IMR-90 (cell line): Measurements from ENCODE around the gene SPINDOC. TPM values are rescaled to one million over a fixed set of nuclear protein-coding genes. Genes with fewer than 3 reads are reported as not detected.

Experiments
- ATAC-seq: fragments of 200-7000 bp; cut with Tn5 transposase; 2 replicates; pipeline ENCODE4 v1.9.1; 2020; ENCODE audit warnings: low read depth, mild to moderate bottlenecking, moderate library complexity
- BruUV-seq: library from RNA; stranded (reverse); fragments of 400-500 nt; replicated peaks from 2 replicates; lab custom pipeline; 2021; lab: Mats Ljungman, UMichigan
- CTCF ChIA-PET: fragments of 300-600 bp; formaldehyde crosslinking; extraction: SDS; loops from one replicate; lab custom pipeline; 2021; ENCODE audit warnings: antibody characterized with exemption; lab: Yijun Ruan, JAX
- POLR2A ChIA-PET: fragments of 300-600 bp; sonication (Branson Sonifier 250); formaldehyde crosslinking; loops from one replicate; lab custom pipeline; 2022; ENCODE audit warnings: antibody characterized with exemption; ENCODE audit not compliant: unreplicated experiment; lab: Charles Lee
- DNase-seq: peaks from one replicate; pipeline ENCODE4 v3.0.0; 2013
- H2AFZ ChIP-seq: replicated peaks from 2 replicates; pipeline ENCODE3; 2013; ENCODE audit warnings: low read length, mild to moderate bottlenecking; ENCODE audit not compliant: poor library complexity
- H2AK5ac ChIP-seq: 2 replicates; pipeline ENCODE4 v1.6.1; 2013; ENCODE audit warnings: low read depth, low read length, inconsistent platforms
- H2AK9ac ChIP-seq: replicated peaks from 2 replicates; pipeline ENCODE3; 2013; ENCODE audit warnings: mild to moderate bottlenecking, low read depth, low read length, moderate library complexity; ENCODE audit not compliant: poor library complexity
- H2BK120ac ChIP-seq: 2 replicates; pipeline ENCODE4 v1.6.1; 2013; ENCODE audit warnings: low read depth, low read length, inconsistent platforms
- H2BK15ac ChIP-seq: 3 replicates; pipeline ENCODE4 v1.6.1; 2013; ENCODE audit warnings: low read depth, low read length, inconsistent platforms
- H2BK20ac ChIP-seq: 2 replicates; pipeline ENCODE4 v1.6.1; 2013; ENCODE audit warnings: low read depth, mild to moderate bottlenecking, inconsistent platforms, low read length, moderate library complexity
- H2BK5ac ChIP-seq: 2 replicates; pipeline ENCODE4 v1.6.1; 2013; ENCODE audit warnings: mild to moderate bottlenecking, low read depth, low read length, inconsistent platforms; ENCODE audit not compliant: poor library complexity, severe bottlenecking
- H3K14ac ChIP-seq: replicated peaks from 2 replicates; pipeline ENCODE4 v1.6.1; 2013; ENCODE audit warnings: low read depth, low read length, inconsistent platforms
- H3K18ac ChIP-seq: 2 replicates; pipeline ENCODE4 v1.6.1; 2013; ENCODE audit warnings: low read depth, low read length, control low read depth
- H3K23ac ChIP-seq: 2 replicates; pipeline ENCODE4 v1.6.1; 2013; ENCODE audit warnings: low read depth, low read length, inconsistent platforms
- H3K27ac ChIP-seq: 2 replicates; pipeline ENCODE4 v1.5.1; 2013; ENCODE audit warnings: mild to moderate bottlenecking, control low read depth, low read length; ENCODE audit not compliant: insufficient read depth
- H3K27me3 ChIP-seq: 2 replicates; pipeline ENCODE4 v1.6.1; 2013; ENCODE audit warnings: low read length; ENCODE audit not compliant: control insufficient read depth, insufficient read depth
- H3K36me3 ChIP-seq: 2 replicates; pipeline ENCODE4 v1.6.1; 2013; ENCODE audit warnings: low read length, mixed read lengths; ENCODE audit not compliant: control insufficient read depth, insufficient read depth
- H3K4ac ChIP-seq: 2 replicates; pipeline ENCODE4 v1.6.1; 2013; ENCODE audit warnings: low read depth, low read length, inconsistent platforms
- H3K4me1 ChIP-seq: 2 replicates; pipeline ENCODE4 v1.6.1; 2013; ENCODE audit warnings: low read length, mixed read lengths; ENCODE audit not compliant: control insufficient read depth, insufficient read depth
- H3K4me2 ChIP-seq: 2 replicates; pipeline ENCODE4 v1.6.1; 2013; ENCODE audit warnings: low read depth, mild to moderate bottlenecking, control low read depth, low read length, moderate library complexity
- H3K4me3 ChIP-seq: 2 replicates; pipeline ENCODE4 v1.5.1; 2013; ENCODE audit warnings: low read depth, mild to moderate bottlenecking, control low read depth, low read length, moderate library complexity; ENCODE audit not compliant: insufficient read depth
- H3K56ac ChIP-seq: 2 replicates; pipeline ENCODE4 v1.6.1; 2013; ENCODE audit warnings: low read length, inconsistent platforms; ENCODE audit not compliant: insufficient read depth; ENCODE audit errors: extremely low read depth
- H3K79me1 ChIP-seq, 2 experiments: 2 replicates each; pipeline ENCODE4 v1.6.1; 2013; ENCODE audit warnings: low read length in 2 of 2, inconsistent platforms in 1 of 2, low read depth in 1 of 2
- H3K9ac ChIP-seq: 2 replicates; pipeline ENCODE4 v1.6.1; 2013; ENCODE audit warnings: low read depth, low read length, control low read depth
- H3K9me1 ChIP-seq: 2 replicates; pipeline ENCODE4 v1.6.1; 2013; ENCODE audit warnings: low read length, inconsistent platforms; ENCODE audit not compliant: insufficient read depth
- H3K9me3 ChIP-seq: 2 replicates; pipeline ENCODE4 v1.6.1; 2013; ENCODE audit warnings: low read length; ENCODE audit not compliant: control insufficient read depth, insufficient read depth
- H4K20me1 ChIP-seq: 2 replicates; pipeline ENCODE4 v1.6.1; 2013; ENCODE audit warnings: low read length, inconsistent platforms; ENCODE audit not compliant: insufficient read depth
- H4K5ac ChIP-seq: 2 replicates; pipeline ENCODE4 v1.6.1; 2013; ENCODE audit warnings: mild to moderate bottlenecking, low read depth, low read length, control low read depth
- H4K8ac ChIP-seq, 2 experiments: 2 replicates each; pipeline ENCODE4 v1.6.1; 2013; ENCODE audit warnings: low read depth in 2 of 2, low read length in 2 of 2, control low read depth in 1 of 2, inconsistent platforms in 1 of 2
- H4K91ac ChIP-seq: 2 replicates; pipeline ENCODE4 v1.6.1; 2013; ENCODE audit warnings: low read depth, low read length, inconsistent platforms; ENCODE audit not compliant: insufficient read depth
- RAD21 ChIP-seq: IDR thresholded peaks from 2 replicates; pipeline ENCODE4 v1.6.1; 2012; ENCODE audit warnings: low read length, improper control_type of control experiment
- RCOR1 ChIP-seq: IDR thresholded peaks from 2 replicates; pipeline ENCODE4 v1.6.1; 2012; ENCODE audit warnings: mild to moderate bottlenecking, low read length, improper control_type of control experiment; ENCODE audit not compliant: insufficient replicate concordance
- WGBS, 2 experiments: methylation state at CpG; one replicate each; pipeline versions ENCODE4 v1.1.5 to v1.1.7; 2013; ENCODE audit warnings: missing lambda C conversion rate in 2 of 2; ENCODE audit not compliant: insufficient read length in 1 of 2; ENCODE audit errors: extremely low coverage in 2 of 2; 5-methylcytosine and 5-hydroxymethylcytosine counted together
- dilution Hi-C: fragments of 300-500 bp; cut with HindIII; formaldehyde crosslinking; loops from one replicate; pipeline ENCODE4 v1.14.3; 2018; ENCODE audit warnings: low sequenced_read_pairs; ENCODE audit not compliant: unreplicated experiment
- in situ Hi-C: fragments of 300-500 bp; cut with MboI; formaldehyde crosslinking; loops from 3 replicates; pipeline ENCODE4 v1.14.3; 2019; ENCODE audit warnings: low sequenced_read_pairs, inconsistent platforms, mixed read lengths
- intact Hi-C: fragments of 100-400 bp; cut with micrococcal nuclease; formaldehyde crosslinking; loops from 2 replicates; pipeline ENCODE4 v1.10.0; 2022
- polyA plus RNA-seq, 3 experiments: library from polyadenylated mRNA; depleted of rRNA; stranded (reverse); fragments of >200 nt; gene quantifications; 2 replicates each; pipeline ENCODE4 v1.2.3, GENCODE V29; 2012; ENCODE audit warnings: low replicate concordance in 1 of 3
- total RNA-seq: library from RNA; depleted of rRNA; stranded (reverse); fragments of >200 nt; gene quantifications from 2 replicates; pipeline ENCODE4 v1.2.3, GENCODE V29; 2012

SPINDOC gene
- total and polyA plus RNA-seq, 2 of the 4 experiments (the other 2 are of a cell fraction), result 10.0 to 29.9 TPM

GRCh38 chr11:63791495-63792167, 21.6 kb upstream of the SPINDOC start:
- Histone ChIP-seq H3K4me2 (no peak overlapping the region), H3K9ac (no peak overlapping the region), H4K5ac (peak overlapping the region; percentile 40; the same call in 1 of the 2 replicates), H3K4ac (no peak overlapping the region), H3K9me3 (peaks cover 9% of the 10 kb centered on the region), H3K18ac (peak overlapping the region; percentile 70; the same call in 1 of the 2 replicates), H3K36me3 (no peaks in the 10 kb centered on the region), H2BK15ac (no peak overlapping the region), H3K14ac (no peak overlapping the region), H3K27me3 (no peaks in the 10 kb centered on the region), H3K4me3 (no peak overlapping the region), H3K79me1 (no peaks in the 10 kb centered on the region), H2AK9ac (no peak overlapping the region), H3K9me1 (no peaks in the 10 kb centered on the region), H2BK20ac (no peak overlapping the region), H2AK5ac (no peak overlapping the region), H3K23ac (no peak overlapping the region), H4K20me1 (no peaks in the 10 kb centered on the region), H2BK120ac (no peak overlapping the region), H4K91ac (no peak overlapping the region), H3K4me1 (no peaks in the 10 kb centered on the region), H3K27ac (no peak overlapping the region), H2BK5ac (peak overlapping the region; percentile 39), H4K8ac (no peak overlapping the region), H2AFZ (no peak overlapping the region), H3K56ac (no peak overlapping the region)
- ATAC-seq, result no peak
- ChIA-PET CTCF (no interaction called here), POLR2A (no interaction called here)
- intact Hi-C loops, result no loop called here
- BruUV-seq, result no TSS peak
- dilution Hi-C loops, result no loop called here
- DNase-seq, result no peak
- TF ChIP-seq RCOR1 (peak; percentile 64), RAD21 (no peak)
- in situ Hi-C loops, result no loop called here
- no CpG with 5 or more reads among the region's 6 CpGs for WGBS, 2 experiments
